ENCODE measurements around the gene A3GALT2. TPM values are rescaled to one million over a fixed set of nuclear protein-coding genes. Genes with fewer than 3 reads are reported as not detected.

The A3GALT2 gene
- total and polyA plus RNA-seq, 2 experiments from 2014 or later, result not detected

GRCh38 chr1:33324677-33325575 lies 4.0 kb upstream of the A3GALT2 start:
- H3K36me3 ChIP-seq (ENCODE audit: low read depth), result peaks cover 71% of the 10 kb centered on the region
- H3K4me1 ChIP-seq (ENCODE audit: insufficient read depth), result peaks cover 17% of the 10 kb centered on the region
- H3K4me2 ChIP-seq (ENCODE audit: unreplicated experiment), result no peak overlapping the region
- in situ Hi-C loops (cut with MboI), result no loop called here
- H3K27ac ChIP-seq, result no peak overlapping the region
- H3K79me2 ChIP-seq (ENCODE audit: insufficient read depth), result peaks cover 36% of the 10 kb centered on the region
- H3K9me2 ChIP-seq (ENCODE audit: insufficient read depth), result no peaks in the 10 kb centered on the region
- no peak overlapping the region for H3K9ac ChIP-seq
- WGBS, 2 experiments (ENCODE audit: low coverage in 1 of 2, low lambda C conversion rate in 2 of 2, missing lambda C conversion rate in 2 of 2), result 89% methylated on average over 22 of the region's 22 CpGs
- H3K9me3 ChIP-seq (ENCODE audit: low read depth), result no peaks in the 10 kb centered on the region
- H3K4me3 ChIP-seq, result no peak overlapping the region
- no peak for TF ChIP-seq EZH2 (IDR thresholded peaks at IDR 0.05; ENCODE audit: insufficient read depth, poor library complexity, severe bottlenecking)
- TF ChIP-seq EZH2phosphoT487 (IDR thresholded peaks at IDR 0.05; ENCODE audit: insufficient read depth, low read depth), result no peak
- peaks cover 59% of the 10 kb centered on the region for H3F3A ChIP-seq (ENCODE audit: insufficient read depth)
- H4K20me1 ChIP-seq (ENCODE audit: insufficient read depth), result no peaks in the 10 kb centered on the region
- H2AFZ ChIP-seq, result no peak overlapping the region
- H3K27me3 ChIP-seq (replicated peaks; ENCODE audit: insufficient read depth), result no peaks in the 10 kb centered on the region
- DNase-seq, result no peak

DNA sequence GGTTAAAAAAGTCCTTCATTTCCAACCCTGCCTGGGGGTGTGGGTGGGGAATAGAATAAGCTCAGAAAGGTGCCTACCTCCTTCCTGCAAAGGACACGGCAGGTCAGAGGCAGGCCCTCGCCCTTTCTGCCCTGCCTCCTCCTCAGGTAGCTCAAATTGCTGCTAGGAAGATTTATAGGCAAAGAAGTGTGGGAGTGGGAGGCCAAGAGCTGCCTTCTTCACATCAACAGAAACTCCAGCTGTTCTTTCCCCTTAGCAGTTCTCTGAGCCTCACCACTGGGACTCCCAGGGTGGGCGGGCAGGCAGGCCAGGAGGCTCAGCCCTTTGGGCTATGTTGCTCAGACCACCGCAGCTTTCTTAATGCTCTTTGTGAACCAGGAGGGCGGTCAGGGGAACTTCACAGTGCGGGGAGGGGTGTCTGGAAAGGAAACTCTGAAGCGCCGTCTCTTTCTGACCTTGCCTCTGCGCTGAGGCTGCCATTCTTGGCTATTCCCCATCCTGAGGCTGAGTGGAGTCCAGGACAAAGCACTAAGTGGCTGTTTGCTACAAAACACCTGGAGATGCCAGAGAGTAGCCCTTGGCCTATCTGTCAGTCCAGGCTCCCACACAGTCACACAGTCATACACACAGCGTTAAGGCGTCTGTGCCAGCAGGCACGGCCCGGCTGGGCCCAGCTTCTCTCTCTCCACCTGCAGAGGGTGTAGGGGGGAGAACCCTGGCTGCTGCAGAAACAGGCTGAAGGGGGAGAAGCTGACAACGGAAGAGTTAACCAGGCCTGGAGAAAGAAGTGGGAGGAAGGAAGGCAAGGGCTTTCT lies 3.0 kb upstream of the A3GALT2 start:
- in situ Hi-C loops (cut with MboI), result no loop called here
- Histone ChIP-seq H3K27ac (no peak overlapping the region), H3K36me3 (ENCODE audit: low read depth) (peaks cover 62% of the 10 kb centered on the region), H3K9me3 (ENCODE audit: low read depth) (no peaks in the 10 kb centered on the region), H3K4me2 (ENCODE audit: unreplicated experiment) (no peak overlapping the region), H3K27me3 (replicated peaks; ENCODE audit: insufficient read depth) (no peaks in the 10 kb centered on the region), H3K4me1 (ENCODE audit: insufficient read depth) (peaks cover 17% of the 10 kb centered on the region), H3K9ac (no peak overlapping the region), H3K4me3 (no peak overlapping the region), H3K79me2 (ENCODE audit: insufficient read depth) (peaks cover 26% of the 10 kb centered on the region), H3F3A (ENCODE audit: insufficient read depth) (peaks cover 49% of the 10 kb centered on the region), H2AFZ (no peak overlapping the region), H4K20me1 (ENCODE audit: insufficient read depth) (no peaks in the 10 kb centered on the region), H3K9me2 (ENCODE audit: insufficient read depth) (no peaks in the 10 kb centered on the region)
- WGBS, 2 experiments (ENCODE audit: low coverage in 1 of 2, low lambda C conversion rate in 2 of 2, missing lambda C conversion rate in 2 of 2), result 87 to 88% methylated on average over 14 of the region's 14 CpGs
- TF ChIP-seq EZH2phosphoT487 (IDR thresholded peaks at IDR 0.05; ENCODE audit: insufficient read depth, low read depth) (no peak), EZH2 (IDR thresholded peaks at IDR 0.05; ENCODE audit: insufficient read depth, poor library complexity, severe bottlenecking) (no peak)
- no peak for DNase-seq

- peaks cover 42% of the 10 kb centered on the region for H3F3A ChIP-seq (ENCODE audit: insufficient read depth)
- in situ Hi-C loops (cut with MboI), result no loop called here
- no peak overlapping the region for H3K9ac ChIP-seq
Observed at GRCh38 chr1:33322870-33323585, 2.1 kb upstream of the A3GALT2 start.

GRCh38 chr1:33322109-33322508 lies 1.2 kb upstream of the A3GALT2 start:
- in situ Hi-C loops (cut with MboI), result no loop called here
- Histone ChIP-seq H3K27ac (no peak overlapping the region), H3K4me3 (no peak overlapping the region), H3F3A (ENCODE audit: insufficient read depth) (peaks cover 44% of the 10 kb centered on the region), H3K79me2 (ENCODE audit: insufficient read depth) (peaks cover 19% of the 10 kb centered on the region), H3K4me1 (ENCODE audit: insufficient read depth) (peaks cover 2% of the 10 kb centered on the region; the same call in 1 of the 2 replicates), H3K4me2 (ENCODE audit: unreplicated experiment) (no peak overlapping the region), H4K20me1 (ENCODE audit: insufficient read depth) (no peaks in the 10 kb centered on the region), H3K27me3 (replicated peaks; ENCODE audit: insufficient read depth) (no peaks in the 10 kb centered on the region), H3K9ac (no peak overlapping the region), H3K9me3 (ENCODE audit: low read depth) (no peaks in the 10 kb centered on the region), H3K36me3 (ENCODE audit: low read depth) (peaks cover 56% of the 10 kb centered on the region), H2AFZ (no peak overlapping the region), H3K9me2 (ENCODE audit: insufficient read depth) (no peaks in the 10 kb centered on the region)
- no peak for TF ChIP-seq EZH2phosphoT487 (IDR thresholded peaks at IDR 0.05; ENCODE audit: insufficient read depth, low read depth)
- no peak for TF ChIP-seq EZH2 (IDR thresholded peaks at IDR 0.05; ENCODE audit: insufficient read depth, poor library complexity, severe bottlenecking)
- 73 to 84% methylated on average over 6 of the region's 6 CpGs for WGBS, 2 experiments (ENCODE audit: low coverage in 1 of 2, low lambda C conversion rate in 2 of 2, missing lambda C conversion rate in 2 of 2)
- no peak for DNase-seq

More at GRCh38 chr1:33322870-33323585, 2.1 kb upstream of the A3GALT2 start:
- TF ChIP-seq EZH2phosphoT487 (IDR thresholded peaks at IDR 0.05; ENCODE audit: insufficient read depth, low read depth) (no peak), EZH2 (IDR thresholded peaks at IDR 0.05; ENCODE audit: insufficient read depth, poor library complexity, severe bottlenecking) (no peak)
- no peaks in the 10 kb centered on the region for H4K20me1 ChIP-seq (ENCODE audit: insufficient read depth)
- H3K27ac ChIP-seq, result no peak overlapping the region
- 70 to 73% methylated on average over 10 of the region's 10 CpGs for WGBS, 2 experiments (ENCODE audit: low coverage in 1 of 2, low lambda C conversion rate in 2 of 2, missing lambda C conversion rate in 2 of 2)
- no peak overlapping the region for H3K4me2 ChIP-seq (ENCODE audit: unreplicated experiment)
- no peak overlapping the region for H2AFZ ChIP-seq
- no peaks in the 10 kb centered on the region for H3K27me3 ChIP-seq (replicated peaks; ENCODE audit: insufficient read depth)
- H3K4me3 ChIP-seq, result no peak overlapping the region
- H3K9me2 ChIP-seq (ENCODE audit: insufficient read depth), result no peaks in the 10 kb centered on the region
- H3K4me1 ChIP-seq (ENCODE audit: insufficient read depth), result peaks cover 9% of the 10 kb centered on the region
- peaks cover 19% of the 10 kb centered on the region for H3K79me2 ChIP-seq (ENCODE audit: insufficient read depth)
- DNase-seq, result no peak
- peaks cover 57% of the 10 kb centered on the region for H3K36me3 ChIP-seq (ENCODE audit: low read depth)
- no peaks in the 10 kb centered on the region for H3K9me3 ChIP-seq (ENCODE audit: low read depth)
